SK-N-MC (cell line): Measurements from ENCODE around the gene PRPS2.

Source experiments
- EZH2 ChIP-seq: fragments of 200-600 bp; sonication (generic); IDR thresholded peaks from one replicate; pipeline ENCODE4 v1.6.1; 2017; ENCODE audit warnings: antibody characterized with exemption
- POLR2AphosphoS5 ChIP-seq: IDR thresholded peaks from 2 replicates; pipeline ENCODE4 v1.6.1; 2012; ENCODE audit warnings: mild to moderate bottlenecking, low read depth, low read length, borderline replicate concordance

GRCh38 chrX:12794654-12795053 lies 3.4 kb downstream of the PRPS2 start:
- TF ChIP-seq POLR2AphosphoS5 (no peak), EZH2 (no peak)
